ENCODE data around the gene AKIP1.
"Not testable (repeated sequence)": the region's sequence is repeated elsewhere in the genome, so short reads cannot be mapped to it uniquely, and the experiment has no call there.

AKIP1 gene

GRCh38 chr11:8922691-8923090 lies 11.7 kb downstream of the AKIP1 start:
- DNase-seq = no peak

DNA sequence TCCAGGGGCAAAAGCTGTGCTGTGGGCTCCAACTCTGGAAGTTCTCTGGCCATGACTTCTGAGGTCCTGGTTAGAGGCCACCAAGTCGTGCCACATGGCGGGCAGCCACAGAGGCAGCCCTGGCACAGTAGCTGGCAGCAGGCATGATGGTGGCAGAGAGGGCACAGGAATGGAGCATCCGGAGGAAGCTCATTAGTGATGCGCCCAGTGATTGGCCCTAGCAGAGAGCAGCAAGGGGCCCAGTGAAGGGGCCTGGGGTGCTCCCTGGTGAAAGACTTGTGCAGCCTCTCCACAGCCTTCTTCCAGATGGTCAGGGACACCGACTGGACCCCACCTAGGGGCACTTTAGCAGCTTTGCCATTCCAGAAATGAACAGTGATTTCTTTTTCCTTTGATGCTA lies 14.7 kb downstream of the AKIP1 start:
- no peak for DNase-seq

DNA sequence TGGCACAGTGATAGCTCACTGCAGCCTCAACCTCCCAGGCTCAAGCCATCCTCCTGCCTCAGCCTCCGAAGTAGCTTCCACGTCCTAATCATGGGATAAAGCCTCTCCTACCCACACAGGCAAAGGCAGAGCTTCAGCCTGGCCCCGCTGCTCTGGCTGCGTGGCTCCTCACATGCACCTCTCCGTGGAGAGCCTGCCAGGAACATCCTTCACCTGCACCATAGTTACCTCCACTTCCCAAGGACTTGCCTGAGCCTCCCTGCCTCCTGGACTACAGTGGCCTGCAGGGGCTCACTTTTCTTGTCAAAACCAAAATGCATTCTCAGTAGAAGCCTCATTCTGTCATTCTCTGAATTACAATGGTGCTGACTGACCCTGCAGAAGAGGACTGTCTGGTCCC lies 15.2 kb downstream of the AKIP1 start:
- DNase-seq = no peak

DNA sequence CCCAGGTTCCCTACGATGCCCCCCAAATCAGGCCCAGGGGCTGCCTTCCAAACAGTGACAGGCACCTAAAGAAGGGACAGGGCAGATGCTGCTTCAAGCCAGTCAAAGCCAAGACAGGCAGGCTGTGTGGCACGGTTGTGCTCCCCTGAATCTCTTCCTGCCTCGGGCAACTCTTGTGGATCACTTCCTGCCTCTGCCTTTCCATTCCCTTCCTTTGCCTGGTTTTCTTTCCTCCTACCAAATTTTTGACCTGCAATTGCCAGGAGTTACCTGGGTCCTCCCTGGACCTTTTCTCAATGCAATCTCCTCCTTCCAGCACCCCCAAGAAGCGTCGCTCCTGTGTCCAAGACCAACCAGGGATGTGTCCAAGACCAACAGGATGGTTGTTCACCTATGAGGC lies 16.2 kb downstream of the AKIP1 start:
- no peak for DNase-seq

GRCh38 chr11:8928205-8928604 lies 17.2 kb downstream of the AKIP1 start:
- no peak for DNase-seq

DNA sequence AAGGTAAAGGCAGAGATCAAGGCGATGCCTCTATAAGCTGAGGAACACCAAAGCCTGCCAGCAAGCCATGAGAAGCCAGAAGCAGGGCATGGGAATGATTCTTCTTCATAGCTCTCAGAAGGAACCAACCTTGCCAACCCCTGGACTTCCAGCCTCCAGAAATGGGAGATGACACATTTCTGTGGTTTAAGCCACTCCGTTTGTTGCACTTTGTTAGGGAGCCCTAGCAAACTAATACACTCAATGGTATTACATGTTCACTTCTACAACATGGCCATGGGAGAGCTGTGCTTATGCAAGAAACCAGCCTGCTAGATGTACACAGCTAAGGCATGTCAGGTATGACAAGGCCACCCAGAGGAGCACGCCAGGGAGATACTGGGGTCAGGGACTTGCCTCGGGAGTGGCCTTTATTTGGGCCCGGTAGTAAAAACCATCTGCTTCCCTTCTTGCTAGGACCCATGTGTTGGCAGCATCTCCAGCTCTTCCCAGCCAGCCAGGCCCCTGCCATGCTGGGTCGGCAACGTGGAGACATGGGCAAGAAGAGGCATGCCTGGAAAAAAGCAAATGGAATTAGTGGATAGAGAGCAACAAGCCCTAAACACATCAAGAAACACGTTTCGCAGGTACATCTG lies 18.1 kb downstream of the AKIP1 start:
- no peak for DNase-seq

GRCh38 chr11:8930456-8931175 lies 19.6 kb downstream of the AKIP1 start:
- no peak for DNase-seq

- no peak for DNase-seq
Measured at GRCh38 chr11:8932564-8933180, 21.7 kb downstream of the AKIP1 start, which contains the start of gene C11orf16. C11orf16 (minus strand) TSS chr11:8932947; CDS start chr11:8932308, 639 bp downstream.

GRCh38 chr11:8933931-8934330 lies 22.9 kb downstream of the AKIP1 start:
- DNase-seq = no peak

GRCh38 chr11:8934742-8935488 lies 23.9 kb downstream of the AKIP1 start:
- DNase-seq = no peak

DNA sequence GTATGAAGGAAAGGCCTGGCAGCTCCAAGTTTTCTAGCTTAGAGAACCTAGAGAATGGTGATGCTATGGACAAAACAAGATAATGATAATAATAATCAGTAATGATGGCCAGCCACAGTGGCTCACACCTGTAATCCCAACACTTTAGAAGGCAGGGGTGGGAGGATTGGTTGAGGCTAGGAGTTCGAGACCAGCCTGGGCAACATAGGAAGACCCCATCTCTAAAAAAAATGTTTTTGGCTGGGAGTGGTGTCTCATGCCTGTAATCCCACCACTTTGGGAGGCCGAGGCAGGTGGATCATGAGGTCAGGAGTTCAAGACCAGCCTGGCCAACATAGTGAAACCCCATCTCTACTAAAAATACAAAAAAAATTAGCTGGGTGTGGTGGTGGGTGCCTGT lies 24.8 kb downstream of the AKIP1 start:
- DNase-seq = not testable (repeated sequence)

DNA sequence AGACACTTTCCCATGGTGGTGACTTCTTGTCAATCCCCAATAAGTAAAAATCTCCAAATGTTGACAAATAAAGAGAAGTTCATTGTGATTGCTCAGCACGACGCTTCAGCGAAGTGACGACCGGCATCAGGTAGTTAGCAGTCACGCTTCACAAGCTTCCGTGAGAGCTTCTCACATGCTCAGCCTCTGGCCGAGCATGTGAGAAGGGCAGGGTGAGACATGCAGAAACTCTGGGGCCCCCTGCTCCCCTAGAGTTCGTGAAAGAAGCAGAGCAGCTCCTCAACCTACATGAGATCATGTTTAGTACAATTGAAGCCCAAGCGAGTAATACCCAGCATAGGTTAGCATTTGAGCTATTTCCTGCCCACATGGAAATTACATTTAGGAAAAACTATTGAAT lies 26.2 kb downstream of the AKIP1 start:
- DNase-seq = peak; percentile 51

GRCh38 chr11:8937659-8938058 lies 26.7 kb downstream of the AKIP1 start:
- no peak for DNase-seq

- no peak for DNase-seq
Measured at GRCh38 chr11:8941341-8942103, 30.5 kb downstream of the AKIP1 start.

DNA sequence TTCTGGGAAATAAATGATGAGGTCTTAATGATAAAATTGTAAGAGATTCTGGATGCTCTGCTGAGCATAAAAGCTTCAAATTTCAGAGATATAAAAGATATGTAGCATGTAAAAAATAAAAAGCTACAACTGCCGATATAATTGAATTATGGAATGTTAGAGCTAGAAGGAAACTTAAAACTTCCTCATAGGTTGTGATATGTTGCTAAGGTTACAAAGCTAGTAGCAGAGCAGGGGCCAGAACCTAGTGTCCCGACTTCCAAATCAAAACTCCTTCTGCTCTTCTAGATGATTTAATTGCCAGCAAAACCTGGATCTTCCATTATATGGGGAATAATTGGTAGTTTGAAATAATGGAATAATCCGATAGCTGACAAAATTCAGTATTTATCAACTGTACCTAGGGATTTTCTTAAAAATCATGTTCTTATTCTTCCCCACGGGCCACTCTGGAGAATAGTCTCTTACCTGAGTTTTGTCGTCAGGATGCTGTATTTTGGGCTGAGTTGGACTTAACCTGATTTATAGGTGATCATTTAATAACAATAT lies 31.6 kb downstream of the AKIP1 start, which contains the start of gene ASCL3:
Gene ASCL3, minus strand, starts transcription at position 499 of the 549 bp plus-strand sequence. CDS start 4,855 bp downstream, outside the sequence.
- DNase-seq = no peak

- DNase-seq = no peak
Measured at GRCh38 chr11:8947230-8947943, 36.4 kb downstream of the AKIP1 start.

GRCh38 chr11:8948886-8949285 lies 37.9 kb downstream of the AKIP1 start:
- DNase-seq = peak; percentile 63

DNA sequence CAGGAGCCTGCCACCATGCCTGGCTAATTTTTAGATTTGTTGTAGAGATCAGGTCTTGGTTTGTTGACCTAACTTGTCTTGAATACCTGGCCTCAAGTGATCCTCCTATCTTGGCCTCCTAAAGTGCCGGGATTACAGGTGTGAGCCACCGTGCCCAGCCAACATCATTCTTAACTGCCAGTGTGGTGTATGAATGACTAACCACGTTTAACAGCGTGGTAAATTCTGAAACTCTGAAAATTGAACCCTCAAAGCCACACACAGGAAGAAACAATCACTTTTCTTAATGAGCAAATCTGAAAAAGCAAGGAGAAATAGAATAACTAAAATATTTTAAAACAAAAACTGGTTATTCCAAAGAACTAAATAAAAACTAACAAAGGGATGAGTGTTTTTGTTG lies 45.9 kb downstream of the AKIP1 start:
- no peak for DNase-seq

GRCh38 chr11:8959546-8960166 lies 48.7 kb downstream of the AKIP1 start:
- DNase-seq = peak; percentile 86

- DNase-seq = no peak
Measured at GRCh38 chr11:8961401-8961800, 50.4 kb downstream of the AKIP1 start.

DNA sequence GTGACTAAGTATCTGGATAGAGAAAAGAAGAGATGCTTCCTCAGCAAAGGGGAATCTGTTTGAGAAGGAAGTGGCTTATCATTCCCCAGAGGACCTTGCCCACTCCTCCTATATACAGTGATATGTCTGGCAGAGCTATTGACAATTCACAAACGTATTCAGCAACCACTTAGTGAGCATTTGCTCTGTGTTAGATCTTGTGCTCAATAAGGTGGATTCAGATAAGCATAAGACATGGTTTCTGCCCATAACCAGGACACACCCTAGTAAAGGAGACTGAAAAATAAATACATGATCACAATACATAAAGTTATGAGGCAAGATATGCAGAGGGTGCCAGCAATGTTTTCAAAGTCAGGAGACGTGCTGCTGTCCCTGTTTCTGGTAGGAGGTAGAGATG lies 51.9 kb downstream of the AKIP1 start:
- DNase-seq = no peak

Data from DMS53 (cell line).